Caco-2 (cell line): ENCODE results near the gene SNX32. TPM values are rescaled to one million over a fixed set of nuclear protein-coding genes. Genes with fewer than 3 reads are reported as not detected.

Experiments used
- BruUV-seq: library from RNA; stranded (reverse); fragments of 400-500 nt; replicated peaks from 2 replicates; lab custom pipeline; 2021; lab: Mats Ljungman, UMichigan
- CTCF ChIA-PET: fragments of 300-600 bp; sonication (Branson Sonifier 250); formaldehyde crosslinking; loops from one replicate; lab custom pipeline; 2022; ENCODE audit warnings: antibody characterized with exemption; lab: Charles Lee
- POLR2A ChIA-PET: fragments of 300-600 bp; sonication (Branson Sonifier 250); formaldehyde crosslinking; loops from one replicate; lab custom pipeline; 2022; ENCODE audit warnings: antibody characterized with exemption; lab: Charles Lee
- DNase-seq, 2 experiments: peaks; one replicate each; pipeline versions ENCODE4 v3.0.0 to v3.0.0-alpha.2; 2020 to 2022
- H3K27me3 ChIP-seq: replicated peaks from 2 replicates; pipeline ENCODE4 v1.6.0; 2011; ENCODE audit warnings: low read length; ENCODE audit not compliant: control insufficient read depth, insufficient read depth
- H3K36me3 ChIP-seq: 2 replicates; pipeline ENCODE4 v1.5.1; 2011; ENCODE audit warnings: low read length; ENCODE audit not compliant: control insufficient read depth, insufficient read depth
- H3K4me1 ChIP-seq: fragments of 250-450 bp; sonication (Bioruptor Pico); 2 replicates; pipeline ENCODE4 v1.5.1; 2020; ENCODE audit warnings: mild to moderate bottlenecking
- H3K4me3 ChIP-seq: 2 replicates; pipeline ENCODE4 v1.5.1; 2011; ENCODE audit warnings: low read depth, mild to moderate bottlenecking, control low read depth, low read length
- H3K9me3 ChIP-seq: fragments of 250-450 bp; sonication (Bioruptor Pico); 2 replicates; pipeline ENCODE4 v1.5.1; 2020; ENCODE audit warnings: mild to moderate bottlenecking, moderate library complexity
- H3K27ac Mint-ChIP-seq: one replicate; pipeline ENCODE4 v1.8.0; 2022; ENCODE audit warnings: mixed read lengths; ENCODE audit not compliant: unreplicated experiment
- H3K27me3 Mint-ChIP-seq: one replicate; pipeline ENCODE4 v1.8.0; 2022; ENCODE audit warnings: mixed read lengths; ENCODE audit not compliant: insufficient read depth, unreplicated experiment
- H3K36me3 Mint-ChIP-seq: one replicate; pipeline ENCODE4 v1.8.0; 2022; ENCODE audit warnings: mild to moderate bottlenecking, mixed read lengths; ENCODE audit not compliant: insufficient read depth, unreplicated experiment
- H3K4me1 Mint-ChIP-seq: one replicate; pipeline ENCODE4 v1.8.0; 2022; ENCODE audit warnings: low read depth, mixed read lengths; ENCODE audit not compliant: unreplicated experiment
- H3K4me3 Mint-ChIP-seq: one replicate; pipeline ENCODE4 v1.8.0; 2022; ENCODE audit warnings: mild to moderate bottlenecking, moderate library complexity, mixed read lengths; ENCODE audit not compliant: unreplicated experiment
- H3K9me3 Mint-ChIP-seq: one replicate; pipeline ENCODE4 v1.8.0; 2022; ENCODE audit warnings: mixed read lengths; ENCODE audit not compliant: unreplicated experiment
- CTCF ChIP-seq, 2 experiments: fragments of 200-600 bp in 1 of 2; IDR thresholded peaks; 1 replicate in 1 of 2; 2 replicates in 1 of 2; pipeline versions ENCODE4 v1.5.1 to v1.8.0; 2011 to 2022; ENCODE audit warnings: antibody characterized with exemption in 1 of 2, control low read depth in 1 of 2, inconsistent platforms in 1 of 2, low read depth in 1 of 2, low read length in 1 of 2, mild to moderate bottlenecking in 1 of 2, moderate library complexity in 1 of 2; ENCODE audit not compliant: insufficient read depth in 1 of 2, severe bottlenecking in 1 of 2, unreplicated experiment in 1 of 2
- intact Hi-C: fragments of 100-400 bp; cut with micrococcal nuclease; formaldehyde crosslinking; loops from one replicate; pipeline ENCODE4 v1.10.0; 2022; ENCODE audit not compliant: unreplicated experiment
- total RNA-seq: library from RNA; stranded (reverse); gene quantifications from 2 replicates; pipeline ENCODE4 v1.2.3, GENCODE V29; 2022

SNX32 gene
- total RNA-seq, 1 experiment from 2014 or later = not detected

GRCh38 chr11:65814131-65814985, 19.4 kb upstream of the SNX32 start:
- Mint-ChIP-seq H3K4me1 (peaks cover 39% of the 10 kb centered on the region), H3K9me3 (peaks cover 9% of the 10 kb centered on the region), H3K27ac (peak overlapping the region; percentile 76), H3K36me3 (peaks cover 12% of the 10 kb centered on the region), H3K27me3 (no peaks in the 10 kb centered on the region), H3K4me3 (no peak overlapping the region)
- DNase-seq = no peak
- H3K9me3 ChIP-seq = no peaks in the 10 kb centered on the region
- no peak for TF ChIP-seq CTCF (IDR thresholded peaks at IDR 0.05; ENCODE audit: insufficient read depth in 1 of 2, low read depth in 1 of 2, low read length in 1 of 2, severe bottlenecking in 1 of 2, unreplicated experiment in 1 of 2)
- CTCF ChIA-PET = interaction anchor here (0.6 to 1.5 kb wide), 4 partner anchors 34 to 1011 kb away, joined by 3 to 5 read pairs (median 4); partner anchors contain the start of genes FIBP and KAT5
- no peaks in the 10 kb centered on the region for H3K27me3 ChIP-seq
- H3K36me3 ChIP-seq = no peaks in the 10 kb centered on the region
- intact Hi-C loops = no loop called here
- no peak overlapping the region for H3K4me3 ChIP-seq
- POLR2A ChIA-PET = interaction anchor here (0.9 kb wide), 1 partner anchor 102 kb away, joined by 3 read pairs; the partner anchor contains the start of gene KAT5
- peaks cover 38% of the 10 kb centered on the region for H3K4me1 ChIP-seq
- no TSS peak for BruUV-seq

GRCh38 chr11:65814986-65815565, 18.7 kb upstream of the SNX32 start:
- Histone ChIP-seq H3K27me3 (no peaks in the 10 kb centered on the region), H3K4me3 (no peak overlapping the region), H3K36me3 (no peaks in the 10 kb centered on the region), H3K4me1 (peaks cover 38% of the 10 kb centered on the region), H3K9me3 (no peaks in the 10 kb centered on the region)
- DNase-seq = peak; percentile 22 to 54
- H3K4me1 Mint-ChIP-seq = peaks cover 39% of the 10 kb centered on the region
- H3K9me3 Mint-ChIP-seq = peaks cover 9% of the 10 kb centered on the region
- no peaks in the 10 kb centered on the region for H3K27me3 Mint-ChIP-seq
- ChIA-PET CTCF (interaction anchor here (1.5 kb wide), 1 partner anchor 35 kb away, joined by 3 read pairs; no protein-coding TSS in a partner anchor), POLR2A (no interaction called here)
- intact Hi-C loops = no loop called here
- TF ChIP-seq CTCF (IDR thresholded peaks at IDR 0.05; ENCODE audit: insufficient read depth in 1 of 2, low read depth in 1 of 2, low read length in 1 of 2, severe bottlenecking in 1 of 2, unreplicated experiment in 1 of 2) = no peak
- peak overlapping the region; percentile 42 for H3K4me3 Mint-ChIP-seq
- H3K36me3 Mint-ChIP-seq = peaks cover 12% of the 10 kb centered on the region
- H3K27ac Mint-ChIP-seq = peak overlapping the region; percentile 76
- TSS peak; percentile 65 for BruUV-seq

- H3K4me3 Mint-ChIP-seq = peak overlapping the region; percentile 83
- DNase-seq = no peak
- Histone ChIP-seq H3K4me1 (peaks cover 38% of the 10 kb centered on the region), H3K9me3 (no peaks in the 10 kb centered on the region), H3K36me3 (no peaks in the 10 kb centered on the region), H3K4me3 (no peak overlapping the region), H3K27me3 (no peaks in the 10 kb centered on the region)
- peaks cover 33% of the 10 kb centered on the region for H3K4me1 Mint-ChIP-seq
- no TSS peak for BruUV-seq
- H3K36me3 Mint-ChIP-seq = peaks cover 12% of the 10 kb centered on the region
- ChIA-PET POLR2A (interaction anchor here (0.6 to 1.7 kb wide), 4 partner anchors 29 to 105 kb away, joined by 3 to 27 read pairs (median 5); partner anchors contain the start of gene KAT5), CTCF (interaction anchor here (1.3 to 3.5 kb wide), 5 partner anchors 36 to 105 kb away, joined by 12 to 41 read pairs (median 17); partner anchors contain the start of genes AP5B1, FIBP, KAT5 and RNASEH2C)
- intact Hi-C loops = loop anchor here (2.0 kb wide), 1 partner anchor 36 kb away; the partner anchor contains the start of gene AP5B1
- peak overlapping the region; percentile 85 for H3K27ac Mint-ChIP-seq
- no peak for TF ChIP-seq CTCF (IDR thresholded peaks at IDR 0.05; ENCODE audit: insufficient read depth in 1 of 2, low read depth in 1 of 2, low read length in 1 of 2, severe bottlenecking in 1 of 2, unreplicated experiment in 1 of 2)
- H3K27me3 Mint-ChIP-seq = no peaks in the 10 kb centered on the region
- H3K9me3 Mint-ChIP-seq = peaks cover 9% of the 10 kb centered on the region
Measured at GRCh38 chr11:65816696-65817095, 17.1 kb upstream of the SNX32 start.
